WTC11 (cell line): ENCODE measurements around the gene CFAP100. TPM values are rescaled to one million over a fixed set of nuclear protein-coding genes. Genes with fewer than 3 reads are reported as not detected.

Experiments used
- CBFB ChIP-seq: sonication (generic); formaldehyde crosslinking; IDR thresholded peaks from 2 replicates; pipeline ENCODE4 v1.8.1; 2022; ENCODE audit warnings: mild to moderate bottlenecking, low read depth, missing genetic modification reagents
- CREM ChIP-seq: sonication (generic); formaldehyde crosslinking; IDR thresholded peaks from 2 replicates; pipeline ENCODE4 v1.8.1; 2022; ENCODE audit warnings: mild to moderate bottlenecking, missing genetic modification reagents, moderate library complexity
- FOXK1 ChIP-seq: sonication (generic); formaldehyde crosslinking; IDR thresholded peaks from 2 replicates; pipeline ENCODE4 v1.8.0; 2022; ENCODE audit warnings: mild to moderate bottlenecking, moderate library complexity, missing genetic modification reagents
- HMGXB4 ChIP-seq: sonication (generic); formaldehyde crosslinking; IDR thresholded peaks from 2 replicates; pipeline ENCODE4 v1.8.1; 2023; ENCODE audit warnings: mild to moderate bottlenecking, moderate library complexity, missing genetic modification reagents
- NR1H2 ChIP-seq: sonication (generic); formaldehyde crosslinking; IDR thresholded peaks from 2 replicates; pipeline ENCODE4 v1.9.0; 2021; ENCODE audit warnings: mild to moderate bottlenecking, moderate library complexity, missing genetic modification reagents
- NR2C2 ChIP-seq: sonication (generic); formaldehyde crosslinking; IDR thresholded peaks from 2 replicates; pipeline ENCODE4 v1.8.0; 2022; ENCODE audit warnings: mild to moderate bottlenecking, missing genetic modification reagents
- NR3C1 ChIP-seq: sonication (generic); formaldehyde crosslinking; conservative IDR thresholded peaks from 2 replicates; pipeline ENCODE4 v1.8.1; 2023; ENCODE audit warnings: low read depth, mild to moderate bottlenecking, missing genetic modification reagents
- OVOL2 ChIP-seq: fragments of 250-450 bp; sonication (Bioruptor Pico); IDR thresholded peaks from 2 replicates; pipeline ENCODE4 v1.9.0; 2021; ENCODE audit warnings: mild to moderate bottlenecking, borderline replicate concordance
- TP53 ChIP-seq: sonication (generic); formaldehyde crosslinking; IDR thresholded peaks from 2 replicates; pipeline ENCODE4 v1.8.1; 2023; ENCODE audit warnings: mild to moderate bottlenecking, missing genetic modification reagents
- ZNF121 ChIP-seq: sonication (generic); formaldehyde crosslinking; IDR thresholded peaks from 2 replicates; pipeline ENCODE4 v1.8.0; 2023; ENCODE audit warnings: missing genetic modification reagents
- ZNF416 ChIP-seq: fragments of 250-450 bp; sonication (Bioruptor Pico); IDR thresholded peaks from 2 replicates; pipeline ENCODE4 v1.9.0; 2021; ENCODE audit warnings: mild to moderate bottlenecking, inconsistent platforms
- ZNF423 ChIP-seq: fragments of 250-450 bp; sonication (Bioruptor Pico); IDR thresholded peaks from 2 replicates; pipeline ENCODE4 v2.1.2; 2022; ENCODE audit warnings: mild to moderate bottlenecking, moderate library complexity
- ZNF532 ChIP-seq: fragments of 250-450 bp; sonication (Bioruptor Pico); IDR thresholded peaks from 2 replicates; pipeline ENCODE4 v1.9.0; 2021; ENCODE audit warnings: mild to moderate bottlenecking, borderline replicate concordance
- total RNA-seq: library from RNA; stranded (reverse); gene quantifications from 3 replicates; pipeline ENCODE4 v1.2.3, GENCODE V29; 2021
- TF ChIP-seq, protein P1 (sequence below): sonication (generic); formaldehyde crosslinking; IDR thresholded peaks from 2 replicates; pipeline ENCODE4 v1.8.1; 2023; ENCODE audit warnings: mild to moderate bottlenecking, missing genetic modification reagents
- TF ChIP-seq, protein P2 (sequence below): fragments of 250-450 bp; sonication (Bioruptor Pico); IDR thresholded peaks from 2 replicates; pipeline ENCODE4 v1.8.0; 2021; ENCODE audit warnings: mild to moderate bottlenecking
- TF ChIP-seq, protein P3 (sequence below): sonication (generic); formaldehyde crosslinking; IDR thresholded peaks from 2 replicates; pipeline ENCODE4 v1.8.0; 2023; ENCODE audit warnings: missing genetic modification reagents

The CFAP100 gene
- total RNA-seq, 1 experiment from 2014 or later = not detected

- TF ChIP-seq HMGXB4 (CRISPR knock-in tag) (no peak), NR1H2 (CRISPR knock-in tag) (no peak), ZNF532 (CRISPR knock-in tag) (no peak), TP53 (CRISPR knock-in tag) (no peak), CREM (CRISPR knock-in tag) (peak; percentile 51; the same call in 1 of the 2 replicates), NR3C1 (CRISPR knock-in tag) (no peak), ZNF416 (CRISPR knock-in tag) (no peak; the same call in 1 of the 2 replicates), CBFB (CRISPR knock-in tag) (no peak), NR2C2 (CRISPR knock-in tag) (no peak), OVOL2 (CRISPR knock-in tag) (no peak), FOXK1 (CRISPR knock-in tag) (0 out of 2 replicates have a peak, but pooled peaks have one; percentile 17), ZNF423 (CRISPR knock-in tag) (no peak), ZNF121 (CRISPR knock-in tag) (no peak)
- TF ChIP-seq, protein P1, sequence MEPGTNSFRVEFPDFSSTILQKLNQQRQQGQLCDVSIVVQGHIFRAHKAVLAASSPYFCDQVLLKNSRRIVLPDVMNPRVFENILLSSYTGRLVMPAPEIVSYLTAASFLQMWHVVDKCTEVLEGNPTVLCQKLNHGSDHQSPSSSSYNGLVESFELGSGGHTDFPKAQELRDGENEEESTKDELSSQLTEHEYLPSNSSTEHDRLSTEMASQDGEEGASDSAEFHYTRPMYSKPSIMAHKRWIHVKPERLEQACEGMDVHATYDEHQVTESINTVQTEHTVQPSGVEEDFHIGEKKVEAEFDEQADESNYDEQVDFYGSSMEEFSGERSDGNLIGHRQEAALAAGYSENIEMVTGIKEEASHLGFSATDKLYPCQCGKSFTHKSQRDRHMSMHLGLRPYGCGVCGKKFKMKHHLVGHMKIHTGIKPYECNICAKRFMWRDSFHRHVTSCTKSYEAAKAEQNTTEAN = no peak
- TF ChIP-seq, protein P2, sequence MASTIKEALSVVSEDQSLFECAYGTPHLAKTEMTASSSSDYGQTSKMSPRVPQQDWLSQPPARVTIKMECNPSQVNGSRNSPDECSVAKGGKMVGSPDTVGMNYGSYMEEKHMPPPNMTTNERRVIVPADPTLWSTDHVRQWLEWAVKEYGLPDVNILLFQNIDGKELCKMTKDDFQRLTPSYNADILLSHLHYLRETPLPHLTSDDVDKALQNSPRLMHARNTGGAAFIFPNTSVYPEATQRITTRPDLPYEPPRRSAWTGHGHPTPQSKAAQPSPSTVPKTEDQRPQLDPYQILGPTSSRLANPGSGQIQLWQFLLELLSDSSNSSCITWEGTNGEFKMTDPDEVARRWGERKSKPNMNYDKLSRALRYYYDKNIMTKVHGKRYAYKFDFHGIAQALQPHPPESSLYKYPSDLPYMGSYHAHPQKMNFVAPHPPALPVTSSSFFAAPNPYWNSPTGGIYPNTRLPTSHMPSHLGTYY (CRISPR knock-in tag) = no peak
- TF ChIP-seq, protein P3, sequence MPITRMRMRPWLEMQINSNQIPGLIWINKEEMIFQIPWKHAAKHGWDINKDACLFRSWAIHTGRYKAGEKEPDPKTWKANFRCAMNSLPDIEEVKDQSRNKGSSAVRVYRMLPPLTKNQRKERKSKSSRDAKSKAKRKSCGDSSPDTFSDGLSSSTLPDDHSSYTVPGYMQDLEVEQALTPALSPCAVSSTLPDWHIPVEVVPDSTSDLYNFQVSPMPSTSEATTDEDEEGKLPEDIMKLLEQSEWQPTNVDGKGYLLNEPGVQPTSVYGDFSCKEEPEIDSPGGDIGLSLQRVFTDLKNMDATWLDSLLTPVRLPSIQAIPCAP (CRISPR knock-in tag) = no peak
Observed at GRCh38 chr3:126475413-126476114, 80.9 kb downstream of the CFAP100 start, which contains the start of gene ZXDC (continued).
